Right lobe of liver (tissue), 6 donors: ENCODE measurements around the gene SF3A1. TPM values are rescaled to one million over a fixed set of nuclear protein-coding genes. Genes with fewer than 3 reads are reported as not detected.

Experiments used
- ATAC-seq, 4 donors: fragments of 200-7000 bp; cut with Tn5 transposase; one replicate each; pipeline ENCODE4 v1.9.1; 2020; ENCODE audit warnings: mild to moderate bottlenecking in 4 of 4, moderate library complexity in 4 of 4
- DNase-seq, 3 donors: peaks; one replicate each; pipeline ENCODE4 v3.0.0-alpha.2; 2020
- H3K27ac ChIP-seq, 3 donors: fragments of 200-600 bp; one replicate each; pipeline ENCODE4 v1.8.0; 2022
- H3K27me3 ChIP-seq, 2 donors: fragments of 200-600 bp; one replicate each; pipeline ENCODE4 v1.8.0; 2022
- H3K36me3 ChIP-seq, 4 donors: fragments of 200-600 bp; sonication (generic) in 1 of 4; one replicate each; pipeline versions ENCODE4 v1.5.1 to v1.8.0; 2017 to 2022; ENCODE audit warnings: control low read depth in 1 of 4
- H3K4me1 ChIP-seq, 4 donors: fragments of 200-600 bp; sonication (generic) in 1 of 4; one replicate each; pipeline versions ENCODE4 v1.5.1 to v1.8.0; 2017 to 2022; ENCODE audit warnings: control low read depth in 1 of 4
- H3K4me3 ChIP-seq, 3 donors: fragments of 200-600 bp; one replicate each; pipeline ENCODE4 v1.8.0; 2022
- H3K9me3 ChIP-seq, 4 donors: fragments of 200-600 bp; sonication (generic) in 1 of 4; one replicate each; pipeline versions ENCODE4 v1.5.1 to v1.8.0; 2017 to 2022; ENCODE audit warnings: control low read depth in 1 of 4
- CTCF ChIP-seq, 4 donors: fragments of 200-600 bp in 3 of 4; fragments of 450-650 bp in 1 of 4; IDR thresholded peaks; one replicate each; pipeline versions ENCODE4 v1.5.1 to v1.8.0; 2016 to 2022; ENCODE audit warnings: antibody characterized with exemption in 4 of 4, mild to moderate bottlenecking in 2 of 4
- POLR2A ChIP-seq: fragments of 450-650 bp; IDR thresholded peaks from one replicate; pipeline ENCODE4 v1.6.1; 2017; ENCODE audit warnings: antibody characterized with exemption, mild to moderate bottlenecking
- WGBS: methylation state at CpG from one replicate; pipeline ENCODE4 v1.1.6; 2018; ENCODE audit warnings: low coverage, low lambda C conversion rate; ENCODE audit not compliant: insufficient coverage; ENCODE audit errors: missing lambda C conversion rate; 5-methylcytosine and 5-hydroxymethylcytosine counted together
- intact Hi-C, 2 donors: fragments of 100-400 bp; cut with DNase I; formaldehyde crosslinking; loops; one replicate each; pipeline versions ENCODE4 v1.11.2 to v1.14.1; 2022
- total RNA-seq, 6 experiments: library from RNA; depleted of rRNA in 2 of 6; stranded (reverse); fragments of >200 nt in 2 of 6; fragmentation: NEBNext Ultra II Directional in 3 of 6; extraction: Animal tissue kit (Norgen Biotek cat#: 25700) in 3 of 6; gene quantifications; one replicate each; pipeline versions ENCODE4 v1.1.0 to v1.2.4, GENCODE V29; 2016 to 2023
- donor health status: DM: no; HTN: yes; CAD: no.
- donor health status: DM: no; HTN: no; CAD: no.
- donor health status: DM: no; HTN: no; CAD: no.
- donor health status: DM: no; HTN: yes; CAD: no.
- donor health status: DM: no; HTN: yes; CAD: no.

Gene SF3A1
- total RNA-seq, 6 experiments from 2014 or later = 42.6 to 72.8 (median 66.5) TPM

GRCh38 chr22:30354644-30355043 is 2.0 kb downstream of the SF3A1 start:
- no peak for ATAC-seq
- peaks cover 0 to 34% (median 24%) of the 10 kb centered on the region in 4 donors for H3K36me3 ChIP-seq
- no peaks in the 10 kb centered on the region for H3K27me3 ChIP-seq
- H3K9me3 ChIP-seq = no peaks in the 10 kb centered on the region
- WGBS = 47% methylated on average over 5 of the region's 5 CpGs
- intact Hi-C loops = no loop called here
- no peak overlapping the region for H3K27ac ChIP-seq
- H3K4me3 ChIP-seq = no peak overlapping the region
- peaks cover 4 to 16% (median 8%) of the 10 kb centered on the region in 4 donors for H3K4me1 ChIP-seq
- no peak for DNase-seq
- TF ChIP-seq CTCF (IDR thresholded peaks at IDR 0.05) (no peak), POLR2A (no peak)

- Histone ChIP-seq H3K27me3 (no peaks in the 10 kb centered on the region), H3K9me3 (no peaks in the 10 kb centered on the region), H3K36me3 (peaks cover 0 to 65% (median 34%) of the 10 kb centered on the region in 4 donors), H3K4me1 (peaks cover 4 to 16% (median 8%) of the 10 kb centered on the region in 4 donors), H3K27ac (no peak overlapping the region), H3K4me3 (no peak overlapping the region)
- no peak for TF ChIP-seq CTCF (IDR thresholded peaks at IDR 0.05)
- TF ChIP-seq POLR2A = no peak
- ATAC-seq (no peak), DNase-seq (no peak)
- WGBS = 87% methylated on average over 3 of the region's 3 CpGs
- intact Hi-C loops = no loop called here
Measured at GRCh38 chr22:30351226-30351625, 5.5 kb downstream of the SF3A1 start.

- no peak overlapping the region for H3K4me3 ChIP-seq
- H3K27me3 ChIP-seq = no peaks in the 10 kb centered on the region
- peaks cover 10 to 89% (median 56%) of the 10 kb centered on the region in 4 donors for H3K36me3 ChIP-seq
- no peak overlapping the region for H3K27ac ChIP-seq
- TF ChIP-seq CTCF (IDR thresholded peaks at IDR 0.05) (no peak), POLR2A (no peak)
- intact Hi-C loops = no loop called here
- DNase-seq = no peak
- H3K4me1 ChIP-seq = no peaks in the 10 kb centered on the region
- ATAC-seq = no peak
- no peaks in the 10 kb centered on the region for H3K9me3 ChIP-seq
- 69% methylated on average over 4 of the region's 4 CpGs for whole genome bisulfite sequencing
Measured at GRCh38 chr22:30348809-30349208, 7.9 kb downstream of the SF3A1 start.

GRCh38 chr22:30348404-30348803 is 8.3 kb downstream of the SF3A1 start:
- no peak overlapping the region for H3K4me3 ChIP-seq
- no peaks in the 10 kb centered on the region for H3K9me3 ChIP-seq
- TF ChIP-seq CTCF (IDR thresholded peaks at IDR 0.05) = no peak
- no peak for TF ChIP-seq POLR2A
- H3K4me1 ChIP-seq = no peaks in the 10 kb centered on the region
- no peaks in the 10 kb centered on the region for H3K27me3 ChIP-seq
- intact Hi-C loops = no loop called here
- peaks cover 11 to 93% (median 60%) of the 10 kb centered on the region in 4 donors for H3K36me3 ChIP-seq
- H3K27ac ChIP-seq = no peak overlapping the region
- 83% methylated on average over 1 of the region's 4 CpGs for WGBS
- DNase-seq = no peak
- no peak for ATAC-seq
